Ovary (tissue), 9 donors: ENCODE measurements around the gene RELL1. TPM values are rescaled to one million over a fixed set of nuclear protein-coding genes. Genes with fewer than 3 reads are reported as not detected.

ENCODE experiments used
- DNase-seq, 5 donors: peaks; one replicate each; pipeline ENCODE4 v3.0.0-alpha.2; 2019 to 2020
- H3K27ac ChIP-seq, 2 donors: fragments of 200-600 bp; one replicate each; pipeline versions ENCODE4 v1.5.1 to v1.8.0; 2019 to 2022
- H3K27me3 ChIP-seq: fragments of 200-600 bp; one replicate; pipeline ENCODE4 v1.8.0; 2022
- H3K36me3 ChIP-seq: fragments of 200-600 bp; sonication (generic); one replicate; pipeline ENCODE4 v1.5.1; 2019
- H3K4me1 ChIP-seq: one replicate; pipeline ENCODE4 v1.8.1; 2013; ENCODE audit warnings: mild to moderate bottlenecking, moderate library complexity; ENCODE audit not compliant: insufficient read depth
- H3K4me3 ChIP-seq: fragments of 200-600 bp; sonication (generic); one replicate; pipeline ENCODE4 v1.5.1; 2017
- H3K9me3 ChIP-seq, 2 donors: fragments of 200-600 bp in 1 of 2; sonication (generic) in 1 of 2; one replicate each; pipeline versions ENCODE4 v1.5.1 to v1.8.1; 2013 to 2019; ENCODE audit warnings: mild to moderate bottlenecking in 1 of 2, moderate library complexity in 1 of 2
- EP300 ChIP-seq: sonication (generic); formaldehyde crosslinking; IDR thresholded peaks from one replicate; pipeline ENCODE4 v1.6.1; 2017; ENCODE audit warnings: antibody characterized with exemption
- POLR2A ChIP-seq: fragments of 450-650 bp; IDR thresholded peaks from one replicate; pipeline ENCODE4 v1.6.1; 2017; ENCODE audit warnings: antibody characterized with exemption, mild to moderate bottlenecking, moderate library complexity
- WGBS, 3 donors: extraction: QIAGEN DNeasy Blood & Tissue Kit in 1 of 3; methylation state at CpG; one replicate each; pipeline versions ENCODE4 v1.1.5 to v1.1.7; 2013 to 2017; 5-methylcytosine and 5-hydroxymethylcytosine counted together
- intact Hi-C, 4 donors: fragments of 100-400 bp; cut with DNase I; formaldehyde crosslinking; loops; one replicate each; pipeline versions ENCODE4 v1.11.0 to v1.15.1; 2022 to 2023
- polyA plus RNA-seq, 2 donors: library from polyadenylated mRNA; stranded (reverse); fragments of 200-250 nt in 1 of 2; fragments of 350-450 nt in 1 of 2; fragmentation: Illumina TruSeq in 1 of 2; extraction: RNeasy Lipid Tissue Mini Kit (QIAGEN cat#74804) in 1 of 2; gene quantifications; one replicate each; pipeline ENCODE4 v1.2.3, GENCODE V29; 2013 to 2014
- total RNA-seq, 7 donors: library from RNA; depleted of rRNA in 2 of 7; stranded (reverse); fragments of >200 nt in 2 of 7; fragmentation: NEBNext Ultra II Directional in 3 of 7; extraction: Animal tissue kit (Norgen Biotek cat#: 25700) in 3 of 7; gene quantifications; one replicate each; pipeline versions ENCODE4 v1.1.0 to v1.2.4, GENCODE V29; 2016 to 2023
- TF ChIP-seq, protein P1 (sequence below), 3 donors: fragments of 450-650 bp in 2 of 3; fragments of 200-600 bp in 1 of 3; IDR thresholded peaks; one replicate each; pipeline versions ENCODE4 v1.5.1 to v1.8.0; 2016 to 2022; ENCODE audit warnings: antibody characterized with exemption in 3 of 3, mild to moderate bottlenecking in 1 of 3
- donor health status: DM: no; HTN: no; CAD: no; lungs with moderate emphysema.
- donor health status: DM: no; HTN: no; CAD: no.
- donor health status: Bipolar disorder and iron deficiency.
- donor health status: DM: yes; HTN: yes; CAD: no.
- donor health status: DM: no; HTN: no; CAD: no.
- donor health status: DM: yes; HTN: yes; CAD: no.

The RELL1 gene
- total and polyA plus RNA-seq, 9 donors: 4.1 to 31.4 (median 24.0) TPM

DNA sequence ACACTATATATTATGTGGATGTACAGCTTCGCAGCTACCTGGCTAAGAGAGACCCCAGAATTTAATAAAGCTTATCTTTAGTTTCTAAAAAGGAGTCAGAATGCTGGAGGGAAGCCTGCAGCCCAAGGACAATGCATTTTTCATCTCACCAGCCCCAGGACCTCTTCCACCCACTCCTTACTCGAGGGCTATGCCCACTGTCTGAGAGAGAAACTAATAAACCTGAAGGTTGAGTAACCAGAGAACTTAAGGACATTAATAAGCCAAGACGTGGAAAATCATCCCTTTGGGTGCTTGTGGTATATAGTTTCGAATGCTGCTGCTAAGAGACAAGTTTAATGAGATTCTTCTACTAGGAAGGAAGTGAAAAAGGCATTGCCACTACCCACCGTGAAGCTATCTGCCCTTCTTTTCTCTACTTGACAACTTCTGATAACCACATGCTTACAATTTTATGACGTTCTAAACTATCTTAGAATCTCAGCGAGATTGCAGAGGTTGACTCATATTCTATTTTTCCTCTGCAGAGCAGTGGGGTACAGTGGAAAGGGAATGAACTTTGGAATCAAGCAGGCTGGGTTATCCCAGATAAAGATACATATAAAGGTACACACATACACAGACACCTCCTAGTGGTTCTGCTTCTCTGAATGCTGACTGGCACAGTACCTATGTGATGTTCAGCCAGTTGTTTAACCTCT, 3.3 kb downstream of the RELL1 start:
- Histone ChIP-seq H3K9me3 (no peaks in the 10 kb centered on the region), H3K4me3 (no peak overlapping the region), H3K36me3 (no peaks in the 10 kb centered on the region), H3K27me3 (no peaks in the 10 kb centered on the region), H3K27ac (no peak overlapping the region), H3K4me1 (peaks cover 3% of the 10 kb centered on the region)
- no peak for DNase-seq
- intact Hi-C loops: loop anchor here in 1 of 4 donors (10.0 kb wide), 1 partner anchor 982 kb away; the partner anchor contains the start of gene KLF3
- TF ChIP-seq EP300 (no peak), POLR2A (no peak)
- TF ChIP-seq, protein P1, sequence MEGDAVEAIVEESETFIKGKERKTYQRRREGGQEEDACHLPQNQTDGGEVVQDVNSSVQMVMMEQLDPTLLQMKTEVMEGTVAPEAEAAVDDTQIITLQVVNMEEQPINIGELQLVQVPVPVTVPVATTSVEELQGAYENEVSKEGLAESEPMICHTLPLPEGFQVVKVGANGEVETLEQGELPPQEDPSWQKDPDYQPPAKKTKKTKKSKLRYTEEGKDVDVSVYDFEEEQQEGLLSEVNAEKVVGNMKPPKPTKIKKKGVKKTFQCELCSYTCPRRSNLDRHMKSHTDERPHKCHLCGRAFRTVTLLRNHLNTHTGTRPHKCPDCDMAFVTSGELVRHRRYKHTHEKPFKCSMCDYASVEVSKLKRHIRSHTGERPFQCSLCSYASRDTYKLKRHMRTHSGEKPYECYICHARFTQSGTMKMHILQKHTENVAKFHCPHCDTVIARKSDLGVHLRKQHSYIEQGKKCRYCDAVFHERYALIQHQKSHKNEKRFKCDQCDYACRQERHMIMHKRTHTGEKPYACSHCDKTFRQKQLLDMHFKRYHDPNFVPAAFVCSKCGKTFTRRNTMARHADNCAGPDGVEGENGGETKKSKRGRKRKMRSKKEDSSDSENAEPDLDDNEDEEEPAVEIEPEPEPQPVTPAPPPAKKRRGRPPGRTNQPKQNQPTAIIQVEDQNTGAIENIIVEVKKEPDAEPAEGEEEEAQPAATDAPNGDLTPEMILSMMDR (IDR thresholded peaks at IDR 0.05): no peak
- 71 to 82% (median 79%) methylated on average over 7 of the region's 7 CpGs for WGBS, 3 donors

DNA sequence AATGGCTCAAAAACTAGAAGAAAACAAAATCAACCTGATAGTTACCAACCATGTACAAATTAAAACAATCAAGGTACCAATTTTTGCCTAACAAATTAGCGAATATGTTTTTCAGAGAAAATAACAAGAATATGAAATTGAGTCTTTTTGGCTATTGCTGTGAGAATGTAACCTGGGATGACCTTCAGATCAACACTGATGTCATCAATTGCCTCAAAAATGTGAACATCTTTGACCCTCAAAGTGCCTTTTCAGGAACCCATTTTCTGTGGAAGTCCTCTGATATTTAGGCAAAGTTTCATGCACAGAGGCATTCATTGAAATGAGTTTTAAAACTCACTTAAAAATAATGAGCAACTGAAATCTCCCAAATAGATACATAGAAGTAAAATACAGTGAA, 6.1 kb downstream of the RELL1 start:
- TF ChIP-seq POLR2A (no peak), EP300 (no peak)
- TF ChIP-seq, protein P1 (IDR thresholded peaks at IDR 0.05): no peak
- no peaks in the 10 kb centered on the region for H3K9me3 ChIP-seq
- no peak overlapping the region for H3K4me3 ChIP-seq
- H3K27ac ChIP-seq: no peak overlapping the region
- DNase-seq: no peak
- no peaks in the 10 kb centered on the region for H3K36me3 ChIP-seq
- no peaks in the 10 kb centered on the region for H3K27me3 ChIP-seq
- 96 to 100% (median 98%) methylated on average over 1 of the region's 1 CpG for WGBS, 3 donors
- intact Hi-C loops: loop anchor here in 1 of 4 donors (10.0 kb wide), 1 partner anchor 985 kb away; the partner anchor contains the start of gene KLF3
- H3K4me1 ChIP-seq: peaks cover 6% of the 10 kb centered on the region

DNA sequence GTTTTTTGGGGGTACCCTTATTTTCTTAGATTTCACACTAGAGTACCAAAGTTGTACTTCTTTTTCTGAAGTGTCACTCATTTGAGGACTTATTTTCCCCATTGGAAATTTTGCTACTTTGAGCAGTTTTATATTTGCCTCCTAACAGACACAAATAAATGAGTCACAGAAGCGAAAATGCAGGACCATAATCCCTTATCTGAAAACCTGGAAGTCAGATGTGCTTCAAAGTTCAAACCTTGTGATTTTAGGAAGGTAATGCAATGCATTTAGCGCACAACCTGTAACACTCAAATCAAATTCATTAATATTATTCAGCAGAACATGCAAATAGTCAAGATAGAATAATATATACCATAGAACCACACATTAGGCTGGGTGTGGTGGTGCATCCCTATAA, 6.9 kb downstream of the RELL1 start:
- 88 to 96% (median 93%) methylated on average over 2 of the region's 2 CpGs for WGBS, 3 donors

DNA sequence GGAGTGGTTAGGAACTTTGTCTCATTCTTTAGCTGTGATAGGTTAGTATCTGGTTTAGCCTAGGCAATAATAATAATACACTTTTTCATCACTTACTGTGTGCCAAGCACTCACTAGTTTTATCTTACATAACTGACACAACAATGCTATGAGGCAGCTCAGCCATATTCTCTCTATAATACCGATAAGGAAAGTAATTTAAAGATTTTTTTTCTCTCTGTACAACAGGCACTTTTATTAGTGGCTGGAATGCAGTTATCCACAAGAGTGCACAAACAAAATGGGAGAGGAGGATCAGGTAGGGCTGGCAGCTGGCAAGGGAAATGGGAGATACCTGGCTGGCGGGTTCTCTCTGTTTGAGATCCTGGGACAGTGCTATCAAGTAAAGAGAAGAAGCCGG, 7.6 kb downstream of the RELL1 start:
- H3K36me3 ChIP-seq: no peaks in the 10 kb centered on the region
- intact Hi-C loops: no loop called here
- no peak for DNase-seq
- H3K4me3 ChIP-seq: no peak overlapping the region
- H3K4me1 ChIP-seq: peaks cover 3% of the 10 kb centered on the region
- H3K27ac ChIP-seq: no peak overlapping the region
- 84 to 93% (median 88%) methylated on average over 3 of the region's 3 CpGs for WGBS, 3 donors
- no peak for TF ChIP-seq EP300
- TF ChIP-seq POLR2A: no peak
- TF ChIP-seq, protein P1 (IDR thresholded peaks at IDR 0.05): no peak
- no peaks in the 10 kb centered on the region for H3K27me3 ChIP-seq
- no peaks in the 10 kb centered on the region for H3K9me3 ChIP-seq

More for the DNA sequence above, 6.9 kb downstream of the RELL1 start:
- intact Hi-C loops: no loop called here
- Histone ChIP-seq H3K4me3 (no peak overlapping the region), H3K4me1 (peaks cover 3% of the 10 kb centered on the region), H3K9me3 (no peaks in the 10 kb centered on the region), H3K36me3 (no peaks in the 10 kb centered on the region), H3K27ac (no peak overlapping the region), H3K27me3 (no peaks in the 10 kb centered on the region)
- TF ChIP-seq POLR2A: no peak
- DNase-seq: no peak

DNA sequence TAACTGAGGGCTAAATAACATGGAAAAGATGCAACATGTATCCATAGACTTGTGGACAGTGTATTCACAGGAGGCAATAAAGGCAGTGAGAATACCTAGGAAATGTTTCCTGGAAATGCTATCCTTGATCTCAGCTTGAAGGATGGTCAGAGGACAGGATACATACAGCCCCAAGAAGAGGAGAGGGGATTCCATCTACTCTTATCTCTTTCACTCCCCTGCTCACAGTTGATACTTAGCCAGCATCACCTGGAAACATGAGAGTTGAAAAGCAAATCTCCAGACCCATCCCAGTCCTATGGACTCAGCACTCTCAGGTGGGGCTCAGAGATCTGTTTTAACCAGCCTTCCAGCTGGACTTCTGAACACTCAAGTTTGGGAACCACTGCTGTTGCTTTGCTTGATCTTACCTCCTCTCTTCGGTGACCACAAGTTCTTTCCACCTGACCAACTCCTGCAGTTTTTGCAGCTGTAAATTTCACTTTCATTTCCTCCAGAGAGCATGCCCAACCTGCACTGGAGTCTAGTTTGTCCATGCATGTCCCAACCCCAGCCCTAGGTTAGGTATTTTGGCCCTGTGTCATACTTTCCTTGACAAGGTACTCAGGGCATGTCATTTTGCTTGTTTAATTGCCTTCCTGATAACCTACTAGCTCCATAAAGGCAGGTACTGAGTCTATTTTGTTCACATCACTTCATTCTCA, 10.4 kb downstream of the RELL1 start:
- Histone ChIP-seq H3K27me3 (no peaks in the 10 kb centered on the region), H3K4me3 (no peak overlapping the region), H3K36me3 (no peaks in the 10 kb centered on the region), H3K4me1 (peaks cover 3% of the 10 kb centered on the region), H3K9me3 (no peaks in the 10 kb centered on the region), H3K27ac (no peak overlapping the region)
- intact Hi-C loops: no loop called here
- no peak for DNase-seq
- TF ChIP-seq POLR2A: no peak
- TF ChIP-seq, protein P1 (IDR thresholded peaks at IDR 0.05): no peak
- no peak for TF ChIP-seq EP300
- WGBS, 3 donors: 79 to 88% (median 83%) methylated on average over 1 of the region's 1 CpG
